PC-9 (cell line): ENCODE results near the gene KDM4C. TPM values are rescaled to one million over a fixed set of nuclear protein-coding genes. Genes with fewer than 3 reads are reported as not detected.

ENCODE experiments used
- BruUV-seq: library from RNA; stranded (reverse); fragments of 400-500 nt; replicated peaks from 2 replicates; lab custom pipeline; 2021; lab: Mats Ljungman, UMichigan
- CTCF ChIA-PET: fragments of 300-600 bp; sonication (Branson Sonifier 250); formaldehyde crosslinking; loops from one replicate; lab custom pipeline; 2022; ENCODE audit warnings: antibody characterized with exemption; lab: Charles Lee
- POLR2A ChIA-PET: fragments of 300-600 bp; sonication (Branson Sonifier 250); formaldehyde crosslinking; loops from one replicate; lab custom pipeline; 2022; ENCODE audit warnings: antibody characterized with exemption; ENCODE audit not compliant: unreplicated experiment; lab: Charles Lee
- DNase-seq, 2 experiments: peaks; one replicate each; pipeline versions ENCODE4 v3.0.0 to v3.0.0-alpha.2; 2015 to 2022; ENCODE audit warnings: mixed read lengths in 1 of 2
- H2AFZ ChIP-seq: fragments of 200-600 bp; sonication (generic); 2 replicates; pipeline ENCODE4 v1.8.1; 2017; ENCODE audit warnings: antibody characterized with exemption
- H3F3A ChIP-seq: fragments of 200-600 bp; sonication (generic); 2 replicates; pipeline ENCODE4 v1.8.1; 2017; ENCODE audit warnings: antibody characterized with exemption, mild to moderate bottlenecking, low read depth; ENCODE audit not compliant: insufficient read depth
- H3K27ac ChIP-seq: fragments of 200-600 bp; sonication (generic); 2 replicates; pipeline ENCODE4 v1.6.1; 2016; ENCODE audit warnings: mixed run types
- H3K27me3 ChIP-seq: fragments of 200-600 bp; sonication (generic); 2 replicates; pipeline ENCODE4 v1.6.1; 2016; ENCODE audit warnings: low read depth, mixed run types; ENCODE audit not compliant: insufficient read depth
- H3K36me3 ChIP-seq: fragments of 200-600 bp; sonication (generic); 2 replicates; pipeline ENCODE4 v1.6.1; 2016; ENCODE audit warnings: low read depth, mixed run types
- H3K4me1 ChIP-seq: fragments of 200-600 bp; sonication (generic); replicated peaks from 2 replicates; pipeline ENCODE4 v1.6.1; 2016; ENCODE audit warnings: mixed run types; ENCODE audit not compliant: insufficient read depth
- H3K4me2 ChIP-seq: fragments of 200-600 bp; sonication (generic); 2 replicates; pipeline ENCODE4 v1.6.1; 2017; ENCODE audit warnings: mixed run types
- H3K4me3 ChIP-seq: fragments of 200-600 bp; sonication (generic); 2 replicates; pipeline ENCODE4 v1.6.1; 2016; ENCODE audit warnings: mixed run types
- H3K79me2 ChIP-seq: fragments of 200-600 bp; sonication (generic); 2 replicates; pipeline ENCODE4 v1.6.1; 2017; ENCODE audit warnings: low read depth, mixed run types
- H3K9me2 ChIP-seq: fragments of 200-600 bp; sonication (generic); 2 replicates; pipeline ENCODE4 v1.8.1; 2017; ENCODE audit warnings: mild to moderate bottlenecking; ENCODE audit not compliant: insufficient read depth
- H3K9me3 ChIP-seq: fragments of 200-600 bp; sonication (generic); 2 replicates; pipeline ENCODE4 v1.8.1; 2016; ENCODE audit warnings: low read depth; ENCODE audit not compliant: insufficient read depth
- H4K20me1 ChIP-seq: fragments of 200-600 bp; sonication (generic); 2 replicates; pipeline ENCODE4 v1.8.1; 2017; ENCODE audit not compliant: insufficient read depth
- CTCF ChIP-seq: fragments of 200-600 bp; sonication (generic); conservative IDR thresholded peaks from 2 replicates; pipeline ENCODE4 v1.6.1; 2017; ENCODE audit warnings: mixed run types, antibody characterized with exemption, mild to moderate bottlenecking, moderate library complexity
- EZH2 ChIP-seq: fragments of 200-600 bp; sonication (generic); IDR thresholded peaks from 2 replicates; pipeline ENCODE4 v1.8.0; 2017; ENCODE audit warnings: antibody characterized with exemption, low read depth
- intact Hi-C: fragments of 100-400 bp; cut with micrococcal nuclease; formaldehyde crosslinking; loops from one replicate; pipeline ENCODE4 v1.10.0; 2022; ENCODE audit not compliant: unreplicated experiment
- total RNA-seq: library from RNA; stranded (reverse); gene quantifications from 2 replicates; pipeline ENCODE4 v1.2.3, GENCODE V29; 2021

Gene KDM4C
- total RNA-seq, 1 experiment from 2014 or later = 12.9 TPM

DNA sequence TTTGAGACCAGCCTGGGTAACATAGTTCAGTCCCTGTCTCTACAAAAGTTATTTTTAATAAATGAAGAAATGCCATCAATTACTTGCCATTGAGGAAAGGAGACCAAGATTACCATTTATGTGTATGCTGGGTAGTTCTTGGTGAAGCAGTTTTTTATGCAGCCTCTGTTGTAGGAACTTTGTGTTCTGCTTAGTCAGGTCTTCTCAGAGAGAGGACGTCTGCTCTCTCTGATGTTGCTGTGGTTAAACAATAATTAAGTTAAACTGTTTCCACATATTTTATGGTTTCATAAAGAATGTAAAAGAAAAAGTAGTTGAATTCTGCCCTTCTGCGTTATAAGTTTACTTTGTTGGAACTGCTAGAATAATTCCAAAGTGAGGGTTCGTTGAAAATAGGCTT is 210.5 kb downstream of the KDM4C start:
- Histone ChIP-seq H2AFZ (no peak overlapping the region), H3K27ac (no peak overlapping the region)
- BruUV-seq = no TSS peak

DNA sequence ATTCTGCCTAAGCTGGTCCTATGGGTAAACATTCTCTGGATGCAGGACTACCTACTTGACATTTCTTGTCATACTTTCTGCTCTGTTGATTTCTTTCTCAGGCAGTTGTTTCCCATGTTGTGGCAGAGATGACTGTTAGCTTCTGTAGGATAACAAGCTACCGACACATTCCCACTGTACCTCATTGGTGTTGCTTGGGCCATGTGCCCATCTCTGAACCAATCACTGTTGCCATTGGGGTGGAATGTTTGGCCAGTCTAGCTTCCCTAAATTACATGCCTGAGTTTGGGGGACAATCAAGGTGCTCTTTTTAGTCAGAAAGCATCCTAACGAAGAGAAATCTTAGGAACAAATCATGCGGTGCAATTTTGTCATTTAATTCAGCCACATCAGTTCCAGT is 212.0 kb downstream of the KDM4C start:
- no peak for DNase-seq
- H3K4me3 ChIP-seq = no peak overlapping the region
- H3K9me3 ChIP-seq = no peaks in the 10 kb centered on the region
- POLR2A ChIA-PET = no interaction called here
- H3K4me1 ChIP-seq = no peaks in the 10 kb centered on the region
- intact Hi-C loops = no loop called here
- no TSS peak for BruUV-seq
- no peaks in the 10 kb centered on the region for H3K9me2 ChIP-seq
- H3K27ac ChIP-seq = no peak overlapping the region
- CTCF ChIA-PET = no interaction called here
- no peak overlapping the region for H2AFZ ChIP-seq
- H3K27me3 ChIP-seq = no peaks in the 10 kb centered on the region
- TF ChIP-seq EZH2 (no peak), CTCF (no peak)
- H3K4me2 ChIP-seq = no peak overlapping the region
- no peaks in the 10 kb centered on the region for H4K20me1 ChIP-seq
- no peaks in the 10 kb centered on the region for H3F3A ChIP-seq
- no peaks in the 10 kb centered on the region for H3K79me2 ChIP-seq
- no peaks in the 10 kb centered on the region for H3K36me3 ChIP-seq

More for the DNA sequence above, 210.5 kb downstream of the KDM4C start:
- H3K4me1 ChIP-seq = no peaks in the 10 kb centered on the region
- H3K36me3 ChIP-seq = no peaks in the 10 kb centered on the region
- no peak overlapping the region for H3K4me2 ChIP-seq
- intact Hi-C loops = no loop called here
- no peaks in the 10 kb centered on the region for H3K9me2 ChIP-seq
- POLR2A ChIA-PET = no interaction called here
- DNase-seq = no peak
- H3K9me3 ChIP-seq = no peaks in the 10 kb centered on the region
- TF ChIP-seq CTCF = no peak
- TF ChIP-seq EZH2 = no peak
- H4K20me1 ChIP-seq = no peaks in the 10 kb centered on the region
- H3K27me3 ChIP-seq = no peaks in the 10 kb centered on the region
- H3F3A ChIP-seq = no peaks in the 10 kb centered on the region
- H3K4me3 ChIP-seq = no peak overlapping the region
- no peaks in the 10 kb centered on the region for H3K79me2 ChIP-seq
- CTCF ChIA-PET = no interaction called here

GRCh38 chr9:6973089-6973488 is 215.3 kb downstream of the KDM4C start:
- H3K27me3 ChIP-seq = no peaks in the 10 kb centered on the region
- no peaks in the 10 kb centered on the region for H3K79me2 ChIP-seq
- intact Hi-C loops = no loop called here
- no peak overlapping the region for H3K4me2 ChIP-seq
- ChIA-PET CTCF (no interaction called here), POLR2A (no interaction called here)
- H2AFZ ChIP-seq = no peak overlapping the region
- H3K9me2 ChIP-seq = no peaks in the 10 kb centered on the region
- BruUV-seq = no TSS peak
- no peak for TF ChIP-seq EZH2
- no peak for TF ChIP-seq CTCF
- H3K27ac ChIP-seq = no peak overlapping the region
- no peaks in the 10 kb centered on the region for H3K36me3 ChIP-seq
- no peaks in the 10 kb centered on the region for H3K9me3 ChIP-seq
- no peaks in the 10 kb centered on the region for H3K4me1 ChIP-seq
- no peak overlapping the region for H3K4me3 ChIP-seq
- no peak for DNase-seq
- H4K20me1 ChIP-seq = no peaks in the 10 kb centered on the region
- H3F3A ChIP-seq = no peaks in the 10 kb centered on the region
